SK-N-SH treated with all-trans-retinoic acid at 6 μM for 48 hours (cell line): ENCODE data around the gene PLCL2.

Experiments used
- ESRRG ChIP-seq: fragments of 250-450 bp; sonication (Bioruptor Pico); IDR thresholded peaks from 2 replicates; pipeline ENCODE4 v1.6.1; 2021; ENCODE audit warnings: mild to moderate bottlenecking
- GLIS3 ChIP-seq: fragments of 250-450 bp; sonication (Bioruptor Pico); IDR thresholded peaks from 2 replicates; pipeline ENCODE4 v1.5.0; 2020; ENCODE audit warnings: mild to moderate bottlenecking, moderate library complexity
- PATZ1 ChIP-seq: fragments of 250-450 bp; sonication (Bioruptor Pico); IDR thresholded peaks from 2 replicates; pipeline ENCODE4 v1.8.0; 2020; ENCODE audit warnings: mild to moderate bottlenecking, moderate library complexity, borderline replicate concordance
- RARB ChIP-seq: fragments of 250-450 bp; sonication (Bioruptor Pico); IDR thresholded peaks from 2 replicates; pipeline ENCODE4 v1.8.0; 2021; ENCODE audit warnings: mild to moderate bottlenecking, moderate library complexity
- TOX ChIP-seq: fragments of 250-450 bp; sonication (Bioruptor Pico); IDR thresholded peaks from 2 replicates; pipeline ENCODE4 v1.8.0; 2021; ENCODE audit warnings: mild to moderate bottlenecking, moderate library complexity, borderline replicate concordance
- ZC3H10 ChIP-seq: fragments of 250-450 bp; sonication (Bioruptor Pico); IDR thresholded peaks from 2 replicates; pipeline ENCODE4 v1.5.1; 2021; ENCODE audit warnings: mild to moderate bottlenecking, moderate library complexity
- ZNF565 ChIP-seq: fragments of 450-650 bp; formaldehyde crosslinking; conservative IDR thresholded peaks from 2 replicates; pipeline ENCODE4 v1.5.0; 2020; ENCODE audit warnings: low read depth, mild to moderate bottlenecking, moderate library complexity
- ZNF8 ChIP-seq: fragments of 450-650 bp; formaldehyde crosslinking; IDR thresholded peaks from 2 replicates; pipeline ENCODE4 v1.5.0; 2020; ENCODE audit warnings: mild to moderate bottlenecking, moderate library complexity

- no peak for TF ChIP-seq TOX (CRISPR knock-in tag)
- TF ChIP-seq ESRRG = no peak
- TF ChIP-seq ZNF565 (CRISPR knock-in tag) = no peak
- TF ChIP-seq GLIS3 (CRISPR knock-in tag) = no peak
- TF ChIP-seq ZNF8 = no peak
- TF ChIP-seq ZC3H10 = no peak
- no peak for TF ChIP-seq PATZ1
- TF ChIP-seq RARB (CRISPR knock-in tag) = no peak
Measured at GRCh38 chr3:17135696-17136095, 250.9 kb downstream of the PLCL2 start.
